Adrenal gland (tissue), 5 donors: ENCODE measurements around the gene ITPK1.

Source experiments
- CTCF ChIP-seq, 6 experiments: fragments of 450-650 bp in 4 of 6; fragments of 200-600 bp in 2 of 6; sonication (generic) in 1 of 6; IDR thresholded peaks; 1 replicate in 5 of 6; 2 replicates in 1 of 6; pipeline versions ENCODE4 v1.5.1 to v1.8.0; 2016 to 2021; ENCODE audit warnings: antibody characterized with exemption in 6 of 6, mild to moderate bottlenecking in 2 of 6, moderate library complexity in 1 of 6
- POLR2A ChIP-seq, 2 donors: fragments of 450-650 bp; IDR thresholded peaks; one replicate each; pipeline ENCODE4 v1.6.1; 2017; ENCODE audit warnings: antibody characterized with exemption in 2 of 2, mild to moderate bottlenecking in 2 of 2, moderate library complexity in 1 of 2
- donor health status: DM: no; HTN: no; CAD: no.

GRCh38 chr14:93065272-93065730 is 50.4 kb downstream of the ITPK1 start:
- TF ChIP-seq POLR2A (IDR thresholded peaks at IDR 0.05): no peak
- no peak for TF ChIP-seq CTCF (IDR thresholded peaks at IDR 0.05)
